BLaER1 (cell line): ENCODE data around the gene MYO1B.
"Not testable (repeated sequence)": the region's sequence is repeated elsewhere in the genome, so short reads cannot be mapped to it uniquely, and the experiment has no call there.

Source experiments
- H3K27ac ChIP-seq: shearing (Covaris generic); formaldehyde crosslinking; 2 replicates; pipeline ENCODE4 v1.8.1; 2022
- H3K27me3 ChIP-seq: shearing (Covaris generic); formaldehyde crosslinking; 2 replicates; pipeline ENCODE4 v1.8.1; 2022
- H3K36me3 ChIP-seq: shearing (Covaris generic); formaldehyde crosslinking; 2 replicates; pipeline ENCODE4 v1.8.1; 2022
- H3K4me1 ChIP-seq: shearing (Covaris generic); formaldehyde crosslinking; 2 replicates; pipeline ENCODE4 v1.8.1; 2022
- H3K4me2 ChIP-seq: shearing (Covaris generic); formaldehyde crosslinking; 2 replicates; pipeline ENCODE4 v1.8.1; 2022
- H3K4me3 ChIP-seq: shearing (Covaris generic); formaldehyde crosslinking; 2 replicates; pipeline ENCODE4 v1.8.1; 2022
- H3K9ac ChIP-seq: shearing (Covaris generic); formaldehyde crosslinking; 2 replicates; pipeline ENCODE4 v1.8.1; 2022
- H3K9me3 ChIP-seq: shearing (Covaris generic); formaldehyde crosslinking; 2 replicates; pipeline ENCODE4 v1.8.1; 2022
- H4K20me1 ChIP-seq: shearing (Covaris generic); formaldehyde crosslinking; 2 replicates; pipeline ENCODE4 v1.8.1; 2022
- Cebpa-rat ChIP-seq: shearing (Covaris generic); IDR thresholded peaks from 2 replicates; pipeline ENCODE4 v1.8.1; 2022

MYO1B gene

GRCh38 chr2:191452065-191452464 is 206.9 kb downstream of the MYO1B start:
- Histone ChIP-seq H3K36me3 (no peaks in the 10 kb centered on the region), H3K9ac (no peak overlapping the region), H3K4me2 (no peak overlapping the region), H3K27me3 (no peaks in the 10 kb centered on the region), H4K20me1 (no peaks in the 10 kb centered on the region), H3K4me1 (no peaks in the 10 kb centered on the region), H3K9me3 (peaks cover 13% of the 10 kb centered on the region), H3K27ac (no peak overlapping the region), H3K4me3 (no peak overlapping the region)
- no peak for TF ChIP-seq Cebpa-rat

- H3K9me3 ChIP-seq: peaks cover 13% of the 10 kb centered on the region
- no peak overlapping the region for H3K27ac ChIP-seq
- no peaks in the 10 kb centered on the region for H3K27me3 ChIP-seq
- no peak for TF ChIP-seq Cebpa-rat
- H3K36me3 ChIP-seq: no peaks in the 10 kb centered on the region
- no peak overlapping the region for H3K4me2 ChIP-seq
- no peak overlapping the region for H3K4me3 ChIP-seq
- H4K20me1 ChIP-seq: no peaks in the 10 kb centered on the region
- no peak overlapping the region for H3K9ac ChIP-seq
- H3K4me1 ChIP-seq: no peaks in the 10 kb centered on the region
Measured at GRCh38 chr2:191453761-191454160, 208.6 kb downstream of the MYO1B start.

- not testable (repeated sequence) for H3K4me1 ChIP-seq, H3K9ac ChIP-seq, H3K27ac ChIP-seq, H3K4me2 ChIP-seq, H3K4me3 ChIP-seq, H3K27me3 ChIP-seq, H3K36me3 ChIP-seq, H4K20me1 ChIP-seq
- peaks cover 20% of the 10 kb centered on the region for H3K9me3 ChIP-seq
Measured at GRCh38 chr2:191456506-191456905, 211.3 kb downstream of the MYO1B start.

GRCh38 chr2:191459158-191459557 is 214.0 kb downstream of the MYO1B start:
- Histone ChIP-seq H3K36me3 (no peaks in the 10 kb centered on the region), H3K4me1 (no peaks in the 10 kb centered on the region)
- no peak for TF ChIP-seq Cebpa-rat

GRCh38 chr2:191462370-191462769 is 217.2 kb downstream of the MYO1B start:
- TF ChIP-seq Cebpa-rat: no peak
- no peak overlapping the region for H3K4me3 ChIP-seq
- H3K9ac ChIP-seq: no peak overlapping the region
- H4K20me1 ChIP-seq: no peaks in the 10 kb centered on the region
- H3K4me1 ChIP-seq: no peaks in the 10 kb centered on the region
- no peaks in the 10 kb centered on the region for H3K27me3 ChIP-seq
- H3K9me3 ChIP-seq: peaks cover 7% of the 10 kb centered on the region
- H3K27ac ChIP-seq: no peak overlapping the region
- no peaks in the 10 kb centered on the region for H3K36me3 ChIP-seq
- no peak overlapping the region for H3K4me2 ChIP-seq

More at GRCh38 chr2:191459158-191459557, 214.0 kb downstream of the MYO1B start:
- no peak overlapping the region for H3K4me3 ChIP-seq
- H3K27me3 ChIP-seq: no peaks in the 10 kb centered on the region
- H3K9me3 ChIP-seq: peaks cover 14% of the 10 kb centered on the region
- H3K4me2 ChIP-seq: no peak overlapping the region
- no peak overlapping the region for H3K27ac ChIP-seq
- no peak overlapping the region for H3K9ac ChIP-seq
- no peaks in the 10 kb centered on the region for H4K20me1 ChIP-seq

- Histone ChIP-seq H3K4me1 (no peaks in the 10 kb centered on the region), H3K4me3 (no peak overlapping the region), H3K27me3 (no peaks in the 10 kb centered on the region), H3K9ac (no peak overlapping the region), H3K4me2 (no peak overlapping the region), H3K9me3 (peaks cover 7% of the 10 kb centered on the region), H4K20me1 (no peaks in the 10 kb centered on the region), H3K36me3 (no peaks in the 10 kb centered on the region), H3K27ac (no peak overlapping the region)
- TF ChIP-seq Cebpa-rat: no peak
Measured at GRCh38 chr2:191463790-191464189, 218.6 kb downstream of the MYO1B start.

- no peak for TF ChIP-seq Cebpa-rat
- Histone ChIP-seq H3K4me2 (no peak overlapping the region), H3K27ac (no peak overlapping the region)
Measured at GRCh38 chr2:191465766-191466420, 220.7 kb downstream of the MYO1B start.

GRCh38 chr2:191467113-191467512 is 221.9 kb downstream of the MYO1B start:
- no peak overlapping the region for H3K9ac ChIP-seq
- TF ChIP-seq Cebpa-rat: no peak
- H3K9me3 ChIP-seq: no peaks in the 10 kb centered on the region
- H3K4me2 ChIP-seq: no peak overlapping the region
- no peaks in the 10 kb centered on the region for H3K4me1 ChIP-seq
- no peak overlapping the region for H3K27ac ChIP-seq
- no peaks in the 10 kb centered on the region for H4K20me1 ChIP-seq
- H3K27me3 ChIP-seq: no peaks in the 10 kb centered on the region
- H3K36me3 ChIP-seq: no peaks in the 10 kb centered on the region
- H3K4me3 ChIP-seq: no peak overlapping the region

More at GRCh38 chr2:191465766-191466420, 220.7 kb downstream of the MYO1B start:
- Histone ChIP-seq H4K20me1 (no peaks in the 10 kb centered on the region), H3K9ac (no peak overlapping the region), H3K27me3 (no peaks in the 10 kb centered on the region), H3K4me1 (no peaks in the 10 kb centered on the region), H3K9me3 (no peaks in the 10 kb centered on the region), H3K4me3 (no peak overlapping the region), H3K36me3 (no peaks in the 10 kb centered on the region)

GRCh38 chr2:191470306-191470705 is 225.1 kb downstream of the MYO1B start:
- TF ChIP-seq Cebpa-rat: no peak
- Histone ChIP-seq H3K27me3 (no peaks in the 10 kb centered on the region), H3K4me3 (no peak overlapping the region), H3K27ac (no peak overlapping the region), H3K36me3 (no peaks in the 10 kb centered on the region), H3K9me3 (no peaks in the 10 kb centered on the region), H4K20me1 (no peaks in the 10 kb centered on the region), H3K4me1 (no peaks in the 10 kb centered on the region), H3K9ac (no peak overlapping the region), H3K4me2 (no peak overlapping the region)

GRCh38 chr2:191474464-191474863 is 229.3 kb downstream of the MYO1B start:
- TF ChIP-seq Cebpa-rat: no peak
- H3K36me3 ChIP-seq: no peaks in the 10 kb centered on the region
- H3K4me2 ChIP-seq: no peak overlapping the region
- no peak overlapping the region for H3K4me3 ChIP-seq
- no peak overlapping the region for H3K27ac ChIP-seq
- no peaks in the 10 kb centered on the region for H3K27me3 ChIP-seq
- H3K9ac ChIP-seq: no peak overlapping the region
- no peaks in the 10 kb centered on the region for H4K20me1 ChIP-seq
- no peaks in the 10 kb centered on the region for H3K4me1 ChIP-seq
- no peaks in the 10 kb centered on the region for H3K9me3 ChIP-seq
